K562 treated with DMSO at 1 percent for 12 hours (cell line): Measurements from ENCODE around the gene ADAM20. TPM values are rescaled to one million over a fixed set of nuclear protein-coding genes. Genes with fewer than 3 reads are reported as not detected.

Source experiments
- total RNA-seq: library from RNA; unstranded; fragments of 300-600 nt; gene quantifications from 2 replicates; pipeline ENCODE4 v1.2.3, GENCODE V29; 2022; ENCODE audit not compliant: insufficient read depth

Gene ADAM20
- total RNA-seq, result not detected in 2 replicates

DNA sequence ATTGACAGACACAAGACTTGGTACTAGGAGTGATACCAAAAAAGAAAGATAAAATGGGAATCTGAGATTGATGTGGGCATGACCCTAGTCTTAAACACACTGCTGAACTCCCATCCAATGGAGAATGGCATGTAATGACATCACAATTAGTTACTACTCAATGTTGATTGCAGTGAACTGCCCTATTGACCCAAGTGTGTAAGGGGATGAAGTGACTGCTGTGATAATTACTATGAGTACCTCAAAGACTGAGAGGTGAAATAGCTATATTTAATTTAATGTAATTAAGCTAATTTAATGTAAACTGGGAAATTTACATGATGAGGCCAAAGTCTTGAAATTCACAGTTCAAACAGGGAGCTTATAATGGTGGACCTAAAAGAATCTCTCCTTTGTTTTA, at the start of gene ADAM20:
ADAM20 (minus strand) TSS at position 101 of the 400 bp plus-strand sequence. CDS start 10,247 bp downstream, outside the sequence.

Other genes starting within 250 kb of the ADAM20 start
- 7.9 and 8.7 TPM in 2 replicates for gene COX16, start 175.3 kb downstream of the ADAM20 start, total RNA-seq
- 3.3 and 7.9 TPM in 2 replicates for gene SYNJ2BP, start 117.9 kb downstream of the ADAM20 start, total RNA-seq
- gene ADAM21, start 82.8 kb downstream of the ADAM20 start, total RNA-seq, result not detected in 2 replicates
- 14.1 and 27.3 TPM in 2 replicates for gene MED6, start 65.7 kb upstream of the ADAM20 start, total RNA-seq
- not detected in 2 replicates for gene TTC9, start 106.9 kb upstream of the ADAM20 start, total RNA-seq